GM12878 (cell line): ENCODE results near the gene TBCE.

ENCODE experiments used
- BCLAF1 ChIP-seq: fragments of 450-650 bp; IDR thresholded peaks from 2 replicates; pipeline ENCODE4 v1.6.1; 2017; ENCODE audit warnings: antibody characterized with exemption, mild to moderate bottlenecking, moderate library complexity
- CHD1 ChIP-seq: IDR thresholded peaks from 2 replicates; pipeline ENCODE4 v1.6.1; 2012; ENCODE audit warnings: low read depth, low read length, improper control_type of control experiment
- EP300 ChIP-seq, 2 experiments: fragments of 150-350 bp in 1 of 2; IDR thresholded peaks; 2 replicates each; pipeline ENCODE4 v1.6.1; 2011 to 2012; ENCODE audit warnings: low read depth in 2 of 2, low read length in 2 of 2, borderline replicate concordance in 1 of 2, improper control_type of control experiment in 1 of 2, inconsistent platforms in 1 of 2; ENCODE audit not compliant: control insufficient read depth in 1 of 2
- ZBTB33 ChIP-seq: fragments of 450-650 bp; IDR thresholded peaks from 2 replicates; pipeline ENCODE4 v1.6.1; 2017; ENCODE audit warnings: mild to moderate bottlenecking

GRCh38 chr1:235368428-235368827 lies 1.2 kb downstream of the TBCE start:
- TF ChIP-seq EP300 (IDR thresholded peaks at IDR 0.05; ENCODE audit: borderline replicate concordance in 1 of 2, control insufficient read depth in 1 of 2, low read depth in 2 of 2, low read length in 2 of 2) (no peak), ZBTB33 (no peak), BCLAF1 (no peak), CHD1 (no peak)
